Fibroblast of skin of right biceps (primary cell): ENCODE data around the gene FAM241A.
"Not testable (repeated sequence)": the region's sequence is repeated elsewhere in the genome, so short reads cannot be mapped to it uniquely, and the experiment has no call there.

Source experiments
- DNase-seq: peaks from one replicate; pipeline ENCODE4 v3.0.0-alpha.2; 2013

The FAM241A gene

GRCh38 chr4:112140536-112140935, 4.7 kb upstream of the FAM241A start:
- DNase-seq, result no peak

- no peak for DNase-seq
These were observed 3.7 kb upstream of the FAM241A start for GRCh38 chr4:112141366-112142138.

GRCh38 chr4:112142182-112142581, 3.1 kb upstream of the FAM241A start:
- no peak for DNase-seq

GRCh38 chr4:112143781-112144180, 1.5 kb upstream of the FAM241A start:
- DNase-seq, result no peak

GRCh38 chr4:112144546-112145325, 518 bp upstream of the FAM241A start:
- DNase-seq, result no peak

- peak; percentile 18 for DNase-seq
These were observed 692 bp downstream of the FAM241A start for GRCh38 chr4:112145790-112146501.

DNA sequence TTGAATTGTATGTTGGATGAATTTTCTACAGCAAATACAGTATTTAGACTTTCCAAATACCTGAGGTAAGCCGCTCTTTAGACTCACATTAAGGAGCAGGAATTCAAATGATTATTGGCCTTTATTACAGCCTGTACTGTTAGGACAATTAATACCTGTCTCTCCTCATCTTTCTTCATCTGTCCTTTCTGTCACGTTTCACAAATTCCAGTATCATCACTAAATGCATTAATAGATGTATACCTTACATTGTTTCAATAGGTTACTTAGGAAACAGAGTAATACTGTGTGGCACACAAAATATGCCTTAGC, 1.2 kb downstream of the FAM241A start:
- no peak for DNase-seq

- DNase-seq, result no peak
These were observed 2.4 kb downstream of the FAM241A start for GRCh38 chr4:112147697-112148096.

DNA sequence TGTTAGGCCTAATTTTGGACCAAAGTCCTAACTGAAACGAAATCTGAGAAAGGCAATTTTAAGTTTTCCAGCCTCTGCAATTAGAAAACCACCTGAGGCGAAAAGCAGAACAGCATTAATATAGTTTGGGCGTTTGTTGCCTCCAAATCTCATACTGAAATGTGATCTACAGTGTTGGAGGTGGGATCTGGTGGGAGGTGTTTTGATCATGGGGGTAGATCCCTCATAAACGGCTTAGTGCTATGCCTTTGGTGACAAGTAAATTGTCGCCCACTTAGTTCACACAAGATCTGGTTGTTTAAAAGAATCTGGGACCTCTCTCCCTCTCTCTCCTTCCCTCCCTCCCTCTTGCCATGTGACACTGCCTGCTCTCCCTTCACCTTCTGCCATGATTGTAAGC, 5.7 kb downstream of the FAM241A start:
- DNase-seq, result no peak

DNA sequence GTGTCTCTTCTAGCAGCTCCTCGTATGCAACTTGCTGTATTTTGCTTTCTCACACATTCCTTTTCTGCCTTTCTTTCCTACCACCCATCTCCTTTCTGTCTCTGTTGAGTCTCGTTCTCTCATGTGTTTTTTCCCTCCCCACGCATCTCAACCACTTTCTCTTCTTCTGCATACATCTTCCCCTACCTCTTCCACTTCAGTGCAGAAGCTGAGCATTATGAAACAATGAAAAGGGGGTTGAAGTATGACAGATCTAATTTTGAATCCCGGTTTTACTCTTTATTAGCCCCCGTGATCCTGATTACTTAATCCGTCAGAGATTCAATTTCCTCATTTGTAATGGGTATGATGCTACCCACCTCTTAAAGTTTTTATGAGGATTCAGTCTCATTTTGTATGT, 7.3 kb downstream of the FAM241A start:
- DNase-seq, result no peak

- DNase-seq, result no peak
These were observed 8.0 kb downstream of the FAM241A start for GRCh38 chr4:112153211-112153791.

GRCh38 chr4:112156112-112156511, 10.9 kb downstream of the FAM241A start:
- DNase-seq, result no peak

- no peak for DNase-seq
These were observed 11.3 kb downstream of the FAM241A start for GRCh38 chr4:112156553-112156952.

GRCh38 chr4:112163706-112164105, 18.5 kb downstream of the FAM241A start:
- DNase-seq, result not testable (repeated sequence)

DNA sequence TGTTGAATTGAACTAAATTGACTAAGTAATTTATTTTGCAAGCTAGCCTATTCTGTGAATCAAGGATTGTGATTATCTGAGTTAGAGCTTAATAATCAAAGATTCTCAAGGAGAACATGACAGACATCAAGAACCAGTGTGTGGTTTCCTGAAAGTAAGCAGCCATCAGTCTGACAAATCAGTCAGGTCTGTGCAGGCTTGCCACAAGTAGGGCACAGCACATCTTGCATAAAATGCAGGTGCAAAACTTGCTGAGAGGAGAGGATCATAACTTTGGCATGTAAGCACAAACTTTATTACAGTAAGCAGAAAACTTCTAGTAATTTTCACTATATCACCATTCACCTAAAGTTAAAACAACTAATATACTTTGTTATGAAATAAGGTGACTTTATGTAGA, 22.5 kb downstream of the FAM241A start:
- no peak for DNase-seq

DNA sequence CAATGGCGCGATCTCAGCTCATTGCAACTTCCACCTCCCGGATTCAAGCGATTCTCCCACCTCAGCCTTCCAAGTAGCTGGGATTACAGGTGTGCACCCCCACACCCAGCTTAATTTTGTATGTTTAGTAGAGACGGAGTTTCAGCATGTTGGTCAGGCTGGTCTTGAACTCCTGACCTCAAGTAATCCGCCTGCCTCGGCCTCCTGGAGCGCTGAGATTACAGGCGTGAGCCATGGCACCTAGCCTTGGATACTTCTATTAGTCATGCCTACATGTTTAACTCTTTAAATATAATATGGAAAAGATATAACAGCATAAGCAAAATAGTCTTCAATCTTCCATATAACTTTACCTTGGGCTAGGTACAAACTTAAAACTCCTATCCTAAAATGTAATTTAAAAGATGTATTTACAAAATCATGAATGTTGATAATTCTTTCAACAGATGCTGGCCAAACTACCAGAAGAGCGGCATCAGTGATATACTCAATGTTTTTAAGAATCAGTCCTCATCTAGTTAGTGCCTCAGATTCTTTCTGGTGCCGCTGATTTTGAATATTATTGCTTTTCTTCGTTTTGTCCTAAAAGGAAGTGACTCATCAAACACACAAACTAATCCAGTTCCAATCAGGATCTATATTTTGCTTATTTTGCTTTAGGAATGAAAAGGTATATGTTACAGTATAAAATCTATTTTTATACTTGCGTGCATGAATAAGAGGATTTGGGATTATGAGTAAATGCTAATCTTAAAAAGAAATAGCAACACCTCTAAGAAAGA, 23.7 kb downstream of the FAM241A start:
- no peak for DNase-seq

DNA sequence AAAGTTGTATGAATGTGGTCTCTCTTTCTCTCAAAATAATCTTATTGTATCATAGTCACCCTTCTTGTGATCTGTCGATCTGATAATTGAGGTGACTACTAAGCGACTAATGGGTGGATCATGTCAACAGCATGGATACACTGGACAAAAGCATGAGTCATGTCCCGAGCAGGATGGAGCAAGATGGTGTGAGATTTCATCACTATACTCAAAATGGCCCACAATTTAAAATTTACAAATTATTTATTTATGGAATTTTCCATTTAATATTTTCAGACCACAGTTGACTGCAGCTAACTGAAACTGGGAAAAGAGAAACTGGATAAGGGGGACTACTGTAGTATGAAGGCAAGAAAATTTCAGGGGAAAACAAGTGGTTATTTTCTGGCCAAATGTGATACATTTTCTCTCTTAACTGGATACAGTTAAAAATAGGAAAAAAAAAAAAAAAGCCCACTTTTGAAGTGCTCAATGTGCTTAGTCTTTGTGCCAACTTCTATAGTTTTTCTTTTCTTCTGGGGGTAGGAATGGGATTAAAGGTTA, 25.3 kb downstream of the FAM241A start:
- peak; percentile 94 for DNase-seq

GRCh38 chr4:112171051-112171763, 26.0 kb downstream of the FAM241A start:
- peak; percentile 17 for DNase-seq

GRCh38 chr4:112172180-112172579, 26.9 kb downstream of the FAM241A start:
- no peak for DNase-seq

DNA sequence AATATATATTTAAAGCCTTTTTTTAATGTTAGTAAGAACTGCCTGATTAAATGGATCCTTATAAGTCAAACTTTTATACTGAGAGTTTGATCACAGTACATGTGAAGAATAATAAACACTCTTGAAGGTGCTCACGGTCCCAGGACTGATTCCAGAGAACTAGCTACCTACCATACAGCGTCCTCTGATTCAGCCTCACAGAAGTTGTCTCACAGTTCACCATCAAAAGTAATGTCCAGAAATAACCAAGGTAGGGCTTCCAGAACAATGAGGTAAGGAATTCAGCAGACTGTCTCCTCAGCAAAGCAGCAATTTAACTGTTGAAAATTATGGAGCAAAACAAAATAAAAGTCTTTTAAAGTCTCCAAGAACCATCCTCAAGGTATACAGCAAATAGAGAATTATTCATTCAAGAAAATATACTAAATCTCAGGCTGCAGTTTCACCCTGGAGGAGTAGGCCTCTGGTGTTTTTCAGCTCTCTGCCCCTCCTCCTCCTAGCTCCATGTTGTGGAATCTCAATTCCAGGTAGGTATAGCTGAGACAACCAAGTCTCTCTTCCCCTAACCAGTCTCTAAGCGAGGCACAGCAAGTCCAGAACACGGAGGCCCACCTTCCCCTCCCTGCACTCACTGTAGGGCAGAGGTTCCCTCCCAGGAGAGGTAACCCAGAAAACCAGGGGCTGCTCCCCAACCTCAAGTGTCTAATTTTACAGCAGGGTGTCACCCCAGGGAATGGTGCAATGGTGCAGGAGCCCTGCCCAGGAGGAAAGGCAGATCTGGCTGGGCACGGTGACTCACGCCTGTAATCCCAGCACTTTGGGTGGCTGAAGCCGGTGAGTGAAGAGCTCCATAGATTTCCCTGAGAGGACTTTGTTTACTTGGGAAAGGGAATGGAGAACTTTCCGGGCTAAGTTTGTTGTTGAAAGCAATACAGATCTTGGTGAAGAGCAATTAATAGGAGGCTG, 28.6 kb downstream of the FAM241A start:
- peak; percentile 25 for DNase-seq
